Endothelial cell (in vitro differentiated cells): ENCODE data around the gene KCNK2. TPM values are rescaled to one million over a fixed set of nuclear protein-coding genes. Genes with fewer than 3 reads are reported as not detected.

ENCODE experiments used
- DNase-seq: peaks from one replicate; pipeline ENCODE4 v3.0.0; 2021; ENCODE audit warnings: low spot score
- H3K27ac Mint-ChIP-seq: one replicate; pipeline ENCODE4 v1.8.0; 2021; ENCODE audit warnings: mixed read lengths, inconsistent platforms; ENCODE audit not compliant: unreplicated experiment
- H3K27me3 Mint-ChIP-seq: one replicate; pipeline ENCODE4 v1.8.0; 2021; ENCODE audit warnings: mild to moderate bottlenecking, moderate library complexity, mixed read lengths, inconsistent platforms; ENCODE audit not compliant: unreplicated experiment
- H3K36me3 Mint-ChIP-seq: one replicate; pipeline ENCODE4 v1.8.0; 2021; ENCODE audit warnings: mild to moderate bottlenecking, low read depth, mixed read lengths, inconsistent platforms; ENCODE audit not compliant: unreplicated experiment
- H3K4me1 Mint-ChIP-seq: one replicate; pipeline ENCODE4 v1.8.0; 2021; ENCODE audit warnings: mild to moderate bottlenecking, mixed read lengths, inconsistent platforms; ENCODE audit not compliant: unreplicated experiment
- H3K4me3 Mint-ChIP-seq: one replicate; pipeline ENCODE4 v1.8.0; 2021; ENCODE audit warnings: mild to moderate bottlenecking, mixed read lengths, inconsistent platforms; ENCODE audit not compliant: unreplicated experiment
- H3K9me3 Mint-ChIP-seq: one replicate; pipeline ENCODE4 v1.8.0; 2021; ENCODE audit warnings: mixed read lengths, inconsistent platforms; ENCODE audit not compliant: unreplicated experiment
- CTCF ChIP-seq: fragments of 200-600 bp; sonication (generic); IDR thresholded peaks from one replicate; pipeline ENCODE4 v1.5.0; 2021; ENCODE audit warnings: antibody characterized with exemption; ENCODE audit not compliant: unreplicated experiment
- total RNA-seq: library from RNA; stranded (reverse); fragmentation: NEBNext Ultra II Directional; extraction: Animal tissue kit (Norgen Biotek cat#: 25700); gene quantifications from one replicate; pipeline ENCODE4 v1.2.1, GENCODE V29; 2021; ENCODE audit not compliant: unreplicated experiment

The KCNK2 gene
- total RNA-seq, 1 donor from 2014 or later = not detected

GRCh38 chr1:215226757-215227156 lies 144.2 kb downstream of the KCNK2 start:
- no peaks in the 10 kb centered on the region for H3K4me1 Mint-ChIP-seq
- DNase-seq = no peak
- no peaks in the 10 kb centered on the region for H3K36me3 Mint-ChIP-seq
- H3K27me3 Mint-ChIP-seq = no peaks in the 10 kb centered on the region
- H3K4me3 Mint-ChIP-seq = no peak overlapping the region
- no peak overlapping the region for H3K27ac Mint-ChIP-seq
- no peak for TF ChIP-seq CTCF
- no peaks in the 10 kb centered on the region for H3K9me3 Mint-ChIP-seq

GRCh38 chr1:215228193-215228592 lies 145.7 kb downstream of the KCNK2 start:
- Mint-ChIP-seq H3K27me3 (no peaks in the 10 kb centered on the region), H3K36me3 (no peaks in the 10 kb centered on the region), H3K9me3 (no peaks in the 10 kb centered on the region), H3K4me1 (no peaks in the 10 kb centered on the region), H3K27ac (no peak overlapping the region), H3K4me3 (no peak overlapping the region)
- no peak for TF ChIP-seq CTCF
- DNase-seq = no peak

GRCh38 chr1:215241451-215241850 lies 158.9 kb downstream of the KCNK2 start:
- Mint-ChIP-seq H3K4me3 (no peak overlapping the region), H3K27ac (no peak overlapping the region), H3K9me3 (no peaks in the 10 kb centered on the region), H3K27me3 (peaks cover 2% of the 10 kb centered on the region), H3K4me1 (no peaks in the 10 kb centered on the region), H3K36me3 (no peaks in the 10 kb centered on the region)
- TF ChIP-seq CTCF = no peak
- no peak for DNase-seq

GRCh38 chr1:215243345-215244054 lies 161.0 kb downstream of the KCNK2 start:
- Mint-ChIP-seq H3K4me1 (no peaks in the 10 kb centered on the region), H3K27ac (no peak overlapping the region), H3K36me3 (no peaks in the 10 kb centered on the region), H3K27me3 (peaks cover 2% of the 10 kb centered on the region), H3K9me3 (no peaks in the 10 kb centered on the region), H3K4me3 (no peak overlapping the region)
- no peak for TF ChIP-seq CTCF
- DNase-seq = no peak

GRCh38 chr1:215250913-215251312 lies 168.4 kb downstream of the KCNK2 start:
- no peaks in the 10 kb centered on the region for H3K27me3 Mint-ChIP-seq
- H3K4me1 Mint-ChIP-seq = no peaks in the 10 kb centered on the region
- no peak overlapping the region for H3K27ac Mint-ChIP-seq
- H3K4me3 Mint-ChIP-seq = no peak overlapping the region
- H3K9me3 Mint-ChIP-seq = no peaks in the 10 kb centered on the region
- no peaks in the 10 kb centered on the region for H3K36me3 Mint-ChIP-seq
- DNase-seq = no peak
- TF ChIP-seq CTCF = no peak
